HEK293T (cell line): ENCODE results near the gene NFAM1.

Source experiments
- BHLHE40 ChIP-seq: fragments of 450-650 bp; IDR thresholded peaks from 2 replicates; pipeline ENCODE4 v1.6.1; 2016; ENCODE audit warnings: mild to moderate bottlenecking, moderate library complexity, borderline replicate concordance
- ELF4 ChIP-seq: fragments of 450-650 bp; IDR thresholded peaks from 2 replicates; pipeline ENCODE4 v1.6.1; 2017; ENCODE audit warnings: antibody characterized with exemption
- FOXA1 ChIP-seq: fragments of 450-650 bp; IDR thresholded peaks from 2 replicates; pipeline ENCODE4 v1.6.1; 2016; ENCODE audit warnings: mild to moderate bottlenecking
- FOXM1 ChIP-seq: fragments of 450-650 bp; IDR thresholded peaks from 2 replicates; pipeline ENCODE4 v1.6.1; 2017; ENCODE audit warnings: mild to moderate bottlenecking, borderline replicate concordance
- HDGF ChIP-seq: fragments of 450-650 bp; IDR thresholded peaks from 2 replicates; pipeline ENCODE4 v1.6.1; 2017; ENCODE audit warnings: antibody characterized with exemption, borderline replicate concordance
- LEF1 ChIP-seq: fragments of 450-650 bp; IDR thresholded peaks from 2 replicates; pipeline ENCODE4 v1.6.1; 2017; ENCODE audit warnings: mild to moderate bottlenecking, borderline replicate concordance
- SP1 ChIP-seq: fragments of 450-650 bp; IDR thresholded peaks from 2 replicates; pipeline ENCODE4 v1.6.1; 2017
- TARDBP ChIP-seq: fragments of 450-650 bp; IDR thresholded peaks from 2 replicates; pipeline ENCODE4 v1.6.1; 2016

- TF ChIP-seq FOXM1 (no peak), FOXA1 (no peak), ELF4 (no peak), LEF1 (no peak), SP1 (no peak), BHLHE40 (no peak), HDGF (no peak), TARDBP (no peak)
Measured at GRCh38 chr22:42471441-42471840, 39.2 kb upstream of the NFAM1 start.
